SK-N-SH (cell line): ENCODE results near the gene RARRES1. TPM values are rescaled to one million over a fixed set of nuclear protein-coding genes. Genes with fewer than 3 reads are reported as not detected.

ENCODE experiments used
- CTCF ChIA-PET: fragments of 300-600, 350-600 bp; formaldehyde crosslinking; extraction: SDS; loops from one replicate; lab custom pipeline; 2021; lab: Yijun Ruan, JAX
- POLR2A ChIA-PET: fragments of 350-600 bp; sonication (Branson Sonifier 250); formaldehyde crosslinking; extraction: SDS; loops from one replicate; lab custom pipeline; 2020; ENCODE audit warnings: antibody characterized with exemption, inconsistent platforms; lab: Yijun Ruan, JAX
- DNase-seq: peaks from one replicate; pipeline ENCODE4 v3.0.0; 2012
- H2AFZ ChIP-seq: fragments of 200-600 bp; sonication (generic); 2 replicates; pipeline ENCODE4 v1.8.1; 2016; ENCODE audit warnings: antibody characterized with exemption, mild to moderate bottlenecking, low read depth
- H3F3A ChIP-seq: fragments of 200-600 bp; sonication (generic); replicated peaks from 2 replicates; pipeline ENCODE3; 2016; ENCODE audit warnings: antibody characterized with exemption, mild to moderate bottlenecking; ENCODE audit not compliant: insufficient read depth
- H3K27ac ChIP-seq, 2 experiments: fragments of 200-500 bp in 1 of 2; fragments of 200-600 bp in 1 of 2; sonication (Bioruptor generic) in 1 of 2; sonication (generic), shearing (Covaris generic) in 1 of 2; 2 replicates each; pipeline versions ENCODE4 v1.5.1 to v1.6.1; 2014 to 2016; ENCODE audit warnings: low read depth in 2 of 2, inconsistent platforms in 1 of 2, low read length in 1 of 2, mild to moderate bottlenecking in 1 of 2, mixed read lengths in 1 of 2
- H3K27me3 ChIP-seq: fragments of 200-600 bp; sonication (generic), shearing (Covaris generic); 2 replicates; pipeline ENCODE4 v1.6.1; 2016; ENCODE audit warnings: mixed run types; ENCODE audit not compliant: insufficient read depth
- H3K36me3 ChIP-seq, 2 experiments: fragments of 200-500 bp in 1 of 2; fragments of 200-600 bp in 1 of 2; sonication (Bioruptor generic) in 1 of 2; sonication (generic) in 1 of 2; replicated peaks in 1 of 2; 2 replicates each; pipeline versions ENCODE3 to v1.5.1; 2014 to 2016; ENCODE audit warnings: low read length in 1 of 2, mild to moderate bottlenecking in 1 of 2; ENCODE audit not compliant: insufficient read depth in 2 of 2, control insufficient read depth in 1 of 2
- H3K4me1 ChIP-seq, 2 experiments: fragments of 200-500 bp in 1 of 2; fragments of 200-600 bp in 1 of 2; sonication (Bioruptor generic) in 1 of 2; sonication (generic), shearing (Covaris generic) in 1 of 2; 2 replicates each; pipeline versions ENCODE4 v1.5.1 to v1.6.1; 2014 to 2016; ENCODE audit warnings: low read depth in 1 of 2, low read length in 1 of 2, mixed run types in 1 of 2; ENCODE audit not compliant: insufficient read depth in 2 of 2, control insufficient read depth in 1 of 2
- H3K4me2 ChIP-seq: fragments of 200-600 bp; sonication (generic), shearing (Covaris generic); 2 replicates; pipeline ENCODE4 v1.6.1; 2017; ENCODE audit warnings: mixed run types
- H3K4me3 ChIP-seq, 2 experiments: fragments of 200-500 bp in 1 of 2; fragments of 200-600 bp in 1 of 2; sonication (Bioruptor generic) in 1 of 2; sonication (generic), shearing (Covaris generic) in 1 of 2; 2 replicates each; pipeline versions ENCODE4 v1.5.1 to v1.8.1; 2014 to 2016; ENCODE audit warnings: low read depth in 2 of 2, inconsistent platforms in 1 of 2, low read length in 1 of 2, mild to moderate bottlenecking in 1 of 2, mixed read lengths in 1 of 2, moderate library complexity in 1 of 2
- H3K79me2 ChIP-seq: fragments of 200-600 bp; sonication (generic); 2 replicates; pipeline ENCODE4 v1.8.1; 2017; ENCODE audit warnings: mild to moderate bottlenecking; ENCODE audit not compliant: insufficient read depth
- H3K9ac ChIP-seq: fragments of 200-600 bp; sonication (generic); 2 replicates; pipeline ENCODE4 v1.6.1; 2017; ENCODE audit warnings: mixed run types
- H3K9me2 ChIP-seq: fragments of 200-600 bp; sonication (generic); 2 replicates; pipeline ENCODE4 v1.6.1; 2017; ENCODE audit warnings: mixed run types
- H3K9me3 ChIP-seq: fragments of 200-600 bp; sonication (generic); 2 replicates; pipeline ENCODE4 v1.6.1; 2017; ENCODE audit warnings: mixed run types, mild to moderate bottlenecking, moderate library complexity
- H4K20me1 ChIP-seq: fragments of 200-600 bp; sonication (generic); 2 replicates; pipeline ENCODE4 v1.6.1; 2017; ENCODE audit warnings: mild to moderate bottlenecking, mixed run types; ENCODE audit not compliant: insufficient read depth
- EP300 ChIP-seq, 2 experiments: IDR thresholded peaks; 2 replicates each; pipeline versions ENCODE4 v1.4.0 to v1.6.1; 2012; ENCODE audit warnings: borderline replicate concordance in 1 of 2, low read depth in 1 of 2, low read length in 1 of 2
- EZH2phosphoT487 ChIP-seq: fragments of 200-600 bp; sonication (generic); IDR thresholded peaks from 2 replicates; pipeline ENCODE4 v1.6.1; 2017; ENCODE audit warnings: low read depth, mixed run types, mild to moderate bottlenecking, antibody characterized with exemption, moderate library complexity, borderline replicate concordance
- FOXM1 ChIP-seq: IDR thresholded peaks from 2 replicates; pipeline ENCODE4 v1.4.0; 2012; ENCODE audit warnings: low read depth, mild to moderate bottlenecking
- GABPA ChIP-seq: IDR thresholded peaks from 2 replicates; pipeline ENCODE4 v1.4.0; 2012; ENCODE audit warnings: low read depth, mild to moderate bottlenecking
- GATA2 ChIP-seq: sonication (generic); formaldehyde crosslinking; IDR thresholded peaks from 2 replicates; pipeline ENCODE4 v1.5.0; 2020; ENCODE audit warnings: mild to moderate bottlenecking, missing genetic modification reagents
- JUND ChIP-seq: IDR thresholded peaks from 2 replicates; pipeline ENCODE4 v1.4.0; 2012
- NRF1 ChIP-seq: IDR thresholded peaks from 2 replicates; pipeline ENCODE4 v1.6.1; 2012; ENCODE audit warnings: low read depth, mild to moderate bottlenecking, low read length
- POLR2AphosphoS5 ChIP-seq: IDR thresholded peaks from 2 replicates; pipeline ENCODE4 v1.6.1; 2012; ENCODE audit warnings: low read depth, low read length
- RCOR1 ChIP-seq: fragments of 150-350 bp; IDR thresholded peaks from 2 replicates; pipeline ENCODE4 v1.6.1; 2017; ENCODE audit warnings: antibody characterized with exemption, low read length
- RFX5 ChIP-seq: IDR thresholded peaks from 2 replicates; pipeline ENCODE4 v1.6.1; 2012; ENCODE audit warnings: mild to moderate bottlenecking, improper control_type of control experiment, low read length
- RXRA ChIP-seq: IDR thresholded peaks from 2 replicates; pipeline ENCODE4 v1.4.0; 2012; ENCODE audit warnings: low read depth, mild to moderate bottlenecking, borderline replicate concordance
- SIN3A ChIP-seq: IDR thresholded peaks from 2 replicates; pipeline ENCODE4 v1.6.1; 2012; ENCODE audit warnings: low read depth, mild to moderate bottlenecking, low read length, moderate library complexity, borderline replicate concordance
- SMC3 ChIP-seq: IDR thresholded peaks from 2 replicates; pipeline ENCODE4 v1.6.1; 2012; ENCODE audit warnings: low read depth, low read length, improper control_type of control experiment
- WGBS: methylation state at CpG from one replicate; pipeline ENCODE4 v1.1.6; 2017; ENCODE audit warnings: low lambda C conversion rate; 5-methylcytosine and 5-hydroxymethylcytosine counted together
- polyA plus RNA-seq, 3 experiments: library from polyadenylated mRNA; depleted of rRNA; stranded (reverse); fragments of >200 nt; gene quantifications; 2 replicates each; pipeline ENCODE4 v1.2.3, GENCODE V29; 2012
- TF ChIP-seq, protein P1 (sequence below): IDR thresholded peaks from 2 replicates; pipeline ENCODE4 v1.4.0; 2012; ENCODE audit warnings: low read depth
- TF ChIP-seq, protein P2 (sequence below): fragments of 150-350 bp; IDR thresholded peaks from 2 replicates; pipeline ENCODE4 v1.6.1; 2016; ENCODE audit warnings: mild to moderate bottlenecking, low read depth, low read length
- TF ChIP-seq, protein P3 (sequence below): IDR thresholded peaks from 2 replicates; pipeline ENCODE4 v1.6.1; 2012; ENCODE audit warnings: mild to moderate bottlenecking, low read depth, low read length, moderate library complexity
- TF ChIP-seq, protein P4 (sequence below): fragments of 200-600 bp; sonication (generic); IDR thresholded peaks from 2 replicates; pipeline ENCODE4 v1.6.1; 2017; ENCODE audit warnings: antibody characterized with exemption, mild to moderate bottlenecking, moderate library complexity
- TF ChIP-seq, protein P5 (sequence below): IDR thresholded peaks from 2 replicates; pipeline ENCODE4 v1.4.0; 2012; ENCODE audit warnings: low read depth, borderline replicate concordance
- TF ChIP-seq, protein P6 (sequence below): IDR thresholded peaks from 2 replicates; pipeline ENCODE4 v1.4.0; 2012; ENCODE audit warnings: low read depth, borderline replicate concordance
- TF ChIP-seq, protein P7 (sequence below): IDR thresholded peaks from 2 replicates; pipeline ENCODE4; 2012

RARRES1 gene
- polyA plus RNA-seq, 1 of the 3 experiments (the other 2 are of a cell fraction), result 0.15 TPM

DNA sequence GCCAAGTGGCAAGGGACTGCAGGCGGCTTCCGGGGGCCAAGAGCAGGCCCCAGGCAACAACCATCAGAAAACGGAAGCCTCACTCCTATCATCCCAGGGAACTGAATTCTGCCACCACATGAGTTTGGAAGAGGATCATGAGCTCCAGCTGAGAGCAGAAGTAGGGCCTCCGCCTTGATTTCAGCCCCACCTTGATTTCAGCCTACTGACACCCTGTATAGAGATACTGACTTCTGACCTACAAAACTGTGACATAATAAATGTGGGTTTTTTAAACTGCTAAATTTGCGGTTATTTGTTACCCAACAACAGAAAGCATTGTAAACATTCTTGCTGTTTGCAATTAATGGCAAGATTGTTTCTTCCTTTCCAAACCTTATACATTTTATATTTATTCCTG lies 21.6 kb upstream of the RARRES1 start:
- Histone ChIP-seq H3K36me3 (no peaks in the 10 kb centered on the region), H3F3A (peaks cover 6% of the 10 kb centered on the region), H3K4me3 (no peak overlapping the region), H3K79me2 (no peaks in the 10 kb centered on the region), H4K20me1 (no peaks in the 10 kb centered on the region), H3K9ac (no peak overlapping the region), H3K9me2 (peaks cover 3% of the 10 kb centered on the region; the same call in 1 of the 2 replicates), H2AFZ (no peak overlapping the region), H3K4me2 (no peak overlapping the region), H3K9me3 (no peaks in the 10 kb centered on the region), H3K27me3 (no peaks in the 10 kb centered on the region), H3K4me1 (peaks cover 0 to 2% of the 10 kb centered on the region in 2 experiments; a peak in 2 of 4 replicates), H3K27ac (no peak overlapping the region)
- CTCF ChIA-PET, result interaction anchor here (1.0 kb wide), 1 partner anchor 36 kb away, joined by 3 read pairs; no protein-coding TSS in a partner anchor
- TF ChIP-seq JUND (no peak), NRF1 (no peak), GABPA (no peak), SIN3A (no peak), EP300 (IDR thresholded peaks at IDR 0.05; ENCODE audit: borderline replicate concordance in 1 of 2, low read depth in 1 of 2, low read length in 1 of 2) (no peak), RFX5 (no peak), SMC3 (no peak), GATA2 (CRISPR knock-in tag) (no peak), RCOR1 (no peak), FOXM1 (no peak), EZH2phosphoT487 (no peak), RXRA (no peak), POLR2AphosphoS5 (no peak)
- TF ChIP-seq, protein P1, sequence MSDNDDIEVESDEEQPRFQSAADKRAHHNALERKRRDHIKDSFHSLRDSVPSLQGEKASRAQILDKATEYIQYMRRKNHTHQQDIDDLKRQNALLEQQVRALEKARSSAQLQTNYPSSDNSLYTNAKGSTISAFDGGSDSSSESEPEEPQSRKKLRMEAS, result no peak
- TF ChIP-seq, protein P2, sequence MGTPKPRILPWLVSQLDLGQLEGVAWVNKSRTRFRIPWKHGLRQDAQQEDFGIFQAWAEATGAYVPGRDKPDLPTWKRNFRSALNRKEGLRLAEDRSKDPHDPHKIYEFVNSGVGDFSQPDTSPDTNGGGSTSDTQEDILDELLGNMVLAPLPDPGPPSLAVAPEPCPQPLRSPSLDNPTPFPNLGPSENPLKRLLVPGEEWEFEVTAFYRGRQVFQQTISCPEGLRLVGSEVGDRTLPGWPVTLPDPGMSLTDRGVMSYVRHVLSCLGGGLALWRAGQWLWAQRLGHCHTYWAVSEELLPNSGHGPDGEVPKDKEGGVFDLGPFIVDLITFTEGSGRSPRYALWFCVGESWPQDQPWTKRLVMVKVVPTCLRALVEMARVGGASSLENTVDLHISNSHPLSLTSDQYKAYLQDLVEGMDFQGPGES, result no peak
- TF ChIP-seq, protein P3, sequence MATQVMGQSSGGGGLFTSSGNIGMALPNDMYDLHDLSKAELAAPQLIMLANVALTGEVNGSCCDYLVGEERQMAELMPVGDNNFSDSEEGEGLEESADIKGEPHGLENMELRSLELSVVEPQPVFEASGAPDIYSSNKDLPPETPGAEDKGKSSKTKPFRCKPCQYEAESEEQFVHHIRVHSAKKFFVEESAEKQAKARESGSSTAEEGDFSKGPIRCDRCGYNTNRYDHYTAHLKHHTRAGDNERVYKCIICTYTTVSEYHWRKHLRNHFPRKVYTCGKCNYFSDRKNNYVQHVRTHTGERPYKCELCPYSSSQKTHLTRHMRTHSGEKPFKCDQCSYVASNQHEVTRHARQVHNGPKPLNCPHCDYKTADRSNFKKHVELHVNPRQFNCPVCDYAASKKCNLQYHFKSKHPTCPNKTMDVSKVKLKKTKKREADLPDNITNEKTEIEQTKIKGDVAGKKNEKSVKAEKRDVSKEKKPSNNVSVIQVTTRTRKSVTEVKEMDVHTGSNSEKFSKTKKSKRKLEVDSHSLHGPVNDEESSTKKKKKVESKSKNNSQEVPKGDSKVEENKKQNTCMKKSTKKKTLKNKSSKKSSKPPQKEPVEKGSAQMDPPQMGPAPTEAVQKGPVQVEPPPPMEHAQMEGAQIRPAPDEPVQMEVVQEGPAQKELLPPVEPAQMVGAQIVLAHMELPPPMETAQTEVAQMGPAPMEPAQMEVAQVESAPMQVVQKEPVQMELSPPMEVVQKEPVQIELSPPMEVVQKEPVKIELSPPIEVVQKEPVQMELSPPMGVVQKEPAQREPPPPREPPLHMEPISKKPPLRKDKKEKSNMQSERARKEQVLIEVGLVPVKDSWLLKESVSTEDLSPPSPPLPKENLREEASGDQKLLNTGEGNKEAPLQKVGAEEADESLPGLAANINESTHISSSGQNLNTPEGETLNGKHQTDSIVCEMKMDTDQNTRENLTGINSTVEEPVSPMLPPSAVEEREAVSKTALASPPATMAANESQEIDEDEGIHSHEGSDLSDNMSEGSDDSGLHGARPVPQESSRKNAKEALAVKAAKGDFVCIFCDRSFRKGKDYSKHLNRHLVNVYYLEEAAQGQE, result no peak
- TF ChIP-seq, protein P4, sequence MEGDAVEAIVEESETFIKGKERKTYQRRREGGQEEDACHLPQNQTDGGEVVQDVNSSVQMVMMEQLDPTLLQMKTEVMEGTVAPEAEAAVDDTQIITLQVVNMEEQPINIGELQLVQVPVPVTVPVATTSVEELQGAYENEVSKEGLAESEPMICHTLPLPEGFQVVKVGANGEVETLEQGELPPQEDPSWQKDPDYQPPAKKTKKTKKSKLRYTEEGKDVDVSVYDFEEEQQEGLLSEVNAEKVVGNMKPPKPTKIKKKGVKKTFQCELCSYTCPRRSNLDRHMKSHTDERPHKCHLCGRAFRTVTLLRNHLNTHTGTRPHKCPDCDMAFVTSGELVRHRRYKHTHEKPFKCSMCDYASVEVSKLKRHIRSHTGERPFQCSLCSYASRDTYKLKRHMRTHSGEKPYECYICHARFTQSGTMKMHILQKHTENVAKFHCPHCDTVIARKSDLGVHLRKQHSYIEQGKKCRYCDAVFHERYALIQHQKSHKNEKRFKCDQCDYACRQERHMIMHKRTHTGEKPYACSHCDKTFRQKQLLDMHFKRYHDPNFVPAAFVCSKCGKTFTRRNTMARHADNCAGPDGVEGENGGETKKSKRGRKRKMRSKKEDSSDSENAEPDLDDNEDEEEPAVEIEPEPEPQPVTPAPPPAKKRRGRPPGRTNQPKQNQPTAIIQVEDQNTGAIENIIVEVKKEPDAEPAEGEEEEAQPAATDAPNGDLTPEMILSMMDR, result no peak
- TF ChIP-seq, protein P5, sequence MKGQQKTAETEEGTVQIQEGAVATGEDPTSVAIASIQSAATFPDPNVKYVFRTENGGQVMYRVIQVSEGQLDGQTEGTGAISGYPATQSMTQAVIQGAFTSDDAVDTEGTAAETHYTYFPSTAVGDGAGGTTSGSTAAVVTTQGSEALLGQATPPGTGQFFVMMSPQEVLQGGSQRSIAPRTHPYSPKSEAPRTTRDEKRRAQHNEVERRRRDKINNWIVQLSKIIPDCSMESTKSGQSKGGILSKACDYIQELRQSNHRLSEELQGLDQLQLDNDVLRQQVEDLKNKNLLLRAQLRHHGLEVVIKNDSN, result no peak
- TF ChIP-seq, protein P6, sequence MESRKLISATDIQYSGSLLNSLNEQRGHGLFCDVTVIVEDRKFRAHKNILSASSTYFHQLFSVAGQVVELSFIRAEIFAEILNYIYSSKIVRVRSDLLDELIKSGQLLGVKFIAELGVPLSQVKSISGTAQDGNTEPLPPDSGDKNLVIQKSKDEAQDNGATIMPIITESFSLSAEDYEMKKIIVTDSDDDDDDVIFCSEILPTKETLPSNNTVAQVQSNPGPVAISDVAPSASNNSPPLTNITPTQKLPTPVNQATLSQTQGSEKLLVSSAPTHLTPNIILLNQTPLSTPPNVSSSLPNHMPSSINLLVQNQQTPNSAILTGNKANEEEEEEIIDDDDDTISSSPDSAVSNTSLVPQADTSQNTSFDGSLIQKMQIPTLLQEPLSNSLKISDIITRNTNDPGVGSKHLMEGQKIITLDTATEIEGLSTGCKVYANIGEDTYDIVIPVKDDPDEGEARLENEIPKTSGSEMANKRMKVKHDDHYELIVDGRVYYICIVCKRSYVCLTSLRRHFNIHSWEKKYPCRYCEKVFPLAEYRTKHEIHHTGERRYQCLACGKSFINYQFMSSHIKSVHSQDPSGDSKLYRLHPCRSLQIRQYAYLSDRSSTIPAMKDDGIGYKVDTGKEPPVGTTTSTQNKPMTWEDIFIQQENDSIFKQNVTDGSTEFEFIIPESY, result no peak
- TF ChIP-seq, protein P7, sequence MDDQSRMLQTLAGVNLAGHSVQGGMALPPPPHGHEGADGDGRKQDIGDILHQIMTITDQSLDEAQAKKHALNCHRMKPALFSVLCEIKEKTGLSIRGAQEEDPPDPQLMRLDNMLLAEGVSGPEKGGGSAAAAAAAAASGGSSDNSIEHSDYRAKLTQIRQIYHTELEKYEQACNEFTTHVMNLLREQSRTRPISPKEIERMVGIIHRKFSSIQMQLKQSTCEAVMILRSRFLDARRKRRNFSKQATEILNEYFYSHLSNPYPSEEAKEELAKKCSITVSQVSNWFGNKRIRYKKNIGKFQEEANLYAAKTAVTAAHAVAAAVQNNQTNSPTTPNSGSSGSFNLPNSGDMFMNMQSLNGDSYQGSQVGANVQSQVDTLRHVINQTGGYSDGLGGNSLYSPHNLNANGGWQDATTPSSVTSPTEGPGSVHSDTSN, result no peak
- no peak for DNase-seq
- WGBS, result 97% methylated on average over 4 of the region's 5 CpGs
- POLR2A ChIA-PET, result no interaction called here
